Thymus (tissue), 11 donors: ENCODE measurements around the gene KRT81. TPM values are rescaled to one million over a fixed set of nuclear protein-coding genes. Genes with fewer than 3 reads are reported as not detected.
"Not testable (repeated sequence)": the region's sequence is repeated elsewhere in the genome, so short reads cannot be mapped to it uniquely, and the experiment has no call there.

ENCODE experiments used
- DNase-seq, 9 donors: peaks; one replicate each; pipeline ENCODE4 v3.0.0-alpha.2; 2013; ENCODE audit warnings: low spot score in 9 of 9, low read depth in 6 of 9, missing footprints in 1 of 9
- H3K27ac ChIP-seq, 2 donors: one replicate each; pipeline ENCODE4 v1.5.1; 2013; ENCODE audit warnings: control low read depth in 1 of 2, low read depth in 1 of 2, low read length in 1 of 2, mild to moderate bottlenecking in 1 of 2, moderate library complexity in 1 of 2
- H3K27me3 ChIP-seq, 2 donors: one replicate each; pipeline ENCODE4 v1.5.1; 2013; ENCODE audit warnings: low read length in 1 of 2; ENCODE audit not compliant: control insufficient read depth in 2 of 2, insufficient read depth in 1 of 2
- H3K36me3 ChIP-seq, 2 donors: one replicate each; pipeline ENCODE4 v1.5.1; 2013; ENCODE audit warnings: low read length in 1 of 2, mild to moderate bottlenecking in 1 of 2, moderate library complexity in 1 of 2; ENCODE audit not compliant: control insufficient read depth in 2 of 2, insufficient read depth in 2 of 2
- H3K4me1 ChIP-seq, 2 donors: one replicate each; pipeline ENCODE4 v1.5.1; 2013; ENCODE audit warnings: low read length in 2 of 2; ENCODE audit not compliant: control insufficient read depth in 2 of 2, insufficient read depth in 2 of 2
- H3K4me3 ChIP-seq, 2 donors: one replicate each; pipeline ENCODE4 v1.5.1; 2013; ENCODE audit warnings: low read length in 2 of 2, control low read depth in 1 of 2, mild to moderate bottlenecking in 1 of 2
- H3K9me3 ChIP-seq, 2 donors: one replicate each; pipeline ENCODE4 v1.5.1; 2013; ENCODE audit warnings: low read length in 1 of 2, mild to moderate bottlenecking in 1 of 2; ENCODE audit not compliant: control insufficient read depth in 2 of 2, insufficient read depth in 1 of 2
- WGBS: extraction: QIAGEN DNeasy Blood & Tissue Kit; methylation state at CpG from one replicate; pipeline ENCODE4 v1.1.7; 2013; 5-methylcytosine and 5-hydroxymethylcytosine counted together
- polyA plus RNA-seq: library from polyadenylated mRNA; stranded (reverse); fragments of 200-250 nt; gene quantifications from one replicate; pipeline ENCODE4 v1.2.3, GENCODE V29; 2013
- total RNA-seq: library from RNA; stranded (reverse); fragments of 120-200 nt; gene quantifications from one replicate; pipeline ENCODE4 v1.2.4, GENCODE V29; 2013
- donor health status: healthy.

The KRT81 gene
- total and polyA plus RNA-seq, 2 donors, result 0.19 to 3.7 TPM

DNA sequence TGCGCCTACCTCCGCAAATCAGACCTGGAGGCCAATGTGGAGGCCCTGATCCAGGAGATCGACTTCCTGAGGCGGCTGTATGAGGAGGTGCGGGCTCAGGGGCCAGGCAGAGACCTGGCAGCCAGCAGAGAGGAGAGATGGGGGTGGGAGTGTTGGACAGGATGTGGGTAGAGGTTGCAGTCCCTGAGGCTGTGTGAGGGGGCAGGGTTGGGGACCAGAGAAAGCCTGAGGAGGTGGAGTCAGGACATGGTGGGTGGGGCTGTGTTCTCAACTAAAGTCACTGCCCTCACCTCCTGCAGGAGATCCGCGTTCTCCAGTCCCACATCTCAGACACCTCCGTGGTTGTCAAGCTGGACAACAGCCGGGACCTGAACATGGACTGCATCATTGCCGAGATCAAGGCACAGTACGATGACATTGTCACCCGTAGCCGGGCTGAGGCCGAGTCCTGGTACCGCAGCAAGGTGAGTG lies 13.6 kb upstream of the KRT81 start:
- H3K27me3 ChIP-seq, result peaks cover 29 to 43% of the 10 kb centered on the region in 2 donors
- DNase-seq, H3K36me3 ChIP-seq, H3K4me1 ChIP-seq, H3K9me3 ChIP-seq, H3K27ac ChIP-seq, H3K4me3 ChIP-seq: not testable (repeated sequence)
- 64% methylated on average over 15 of the region's 15 CpGs for WGBS

DNA sequence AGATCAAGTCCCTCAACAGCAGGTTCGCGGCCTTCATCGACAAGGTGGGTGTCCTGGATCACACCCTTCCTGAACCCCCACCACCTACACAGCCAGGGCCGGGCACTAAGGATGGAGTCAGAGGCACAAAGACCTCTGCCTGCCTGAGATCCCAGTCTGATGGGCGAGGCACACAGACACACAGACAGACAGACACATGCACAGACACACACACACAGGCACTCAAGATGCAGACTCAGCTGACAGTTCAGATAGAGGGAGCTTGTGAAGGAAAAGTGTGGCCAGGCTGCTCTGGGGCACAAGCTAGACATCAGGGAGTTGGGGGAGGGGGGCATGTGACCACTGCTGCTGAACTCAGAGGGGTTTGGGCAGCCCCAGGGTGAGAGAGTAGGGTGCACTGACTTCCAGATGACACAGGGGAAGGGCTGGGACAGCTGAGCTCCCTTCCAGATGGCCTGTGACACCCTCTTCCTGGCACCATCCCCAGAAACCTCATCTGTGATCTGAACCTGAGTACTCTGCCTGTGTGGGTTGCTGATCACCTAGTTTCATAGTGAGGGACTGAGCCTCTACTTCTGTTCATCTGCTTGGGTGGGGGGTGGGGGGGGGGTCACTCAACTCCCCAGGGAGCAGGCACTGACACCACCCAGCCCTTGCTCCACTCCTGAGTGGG lies 11.0 kb upstream of the KRT81 start:
- not testable (repeated sequence) for H3K36me3 ChIP-seq, H3K9me3 ChIP-seq, H3K4me1 ChIP-seq, H3K4me3 ChIP-seq, H3K27ac ChIP-seq, DNase-seq
- H3K27me3 ChIP-seq, result peaks cover 7 to 17% of the 10 kb centered on the region in 2 donors
- WGBS, result no CpG with 5 or more reads among the region's 5 CpGs

DNA sequence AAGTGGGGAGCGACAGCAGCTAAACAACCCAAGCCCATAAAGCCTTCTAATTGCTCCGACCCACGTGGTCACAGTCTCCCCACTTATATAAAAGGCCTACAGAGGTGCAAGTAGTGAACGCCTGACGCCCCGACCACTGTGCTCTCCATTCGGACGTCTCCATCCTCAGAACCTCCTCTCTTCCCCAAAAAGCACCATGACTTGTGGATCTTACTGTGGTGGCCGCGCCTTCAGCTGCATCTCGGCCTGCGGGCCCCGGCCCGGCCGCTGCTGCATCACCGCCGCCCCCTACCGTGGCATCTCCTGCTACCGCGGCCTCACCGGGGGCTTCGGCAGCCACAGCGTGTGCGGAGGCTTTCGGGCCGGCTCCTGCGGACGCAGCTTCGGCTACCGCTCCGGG lies 10.4 kb upstream of the KRT81 start:
- WGBS, result 93% methylated on average over 22 of the region's 31 CpGs
- H3K4me1 ChIP-seq, H3K36me3 ChIP-seq, DNase-seq, H3K27ac ChIP-seq, H3K9me3 ChIP-seq, H3K4me3 ChIP-seq: not testable (repeated sequence)
- H3K27me3 ChIP-seq, result peaks cover 3 to 10% of the 10 kb centered on the region in 2 donors

DNA sequence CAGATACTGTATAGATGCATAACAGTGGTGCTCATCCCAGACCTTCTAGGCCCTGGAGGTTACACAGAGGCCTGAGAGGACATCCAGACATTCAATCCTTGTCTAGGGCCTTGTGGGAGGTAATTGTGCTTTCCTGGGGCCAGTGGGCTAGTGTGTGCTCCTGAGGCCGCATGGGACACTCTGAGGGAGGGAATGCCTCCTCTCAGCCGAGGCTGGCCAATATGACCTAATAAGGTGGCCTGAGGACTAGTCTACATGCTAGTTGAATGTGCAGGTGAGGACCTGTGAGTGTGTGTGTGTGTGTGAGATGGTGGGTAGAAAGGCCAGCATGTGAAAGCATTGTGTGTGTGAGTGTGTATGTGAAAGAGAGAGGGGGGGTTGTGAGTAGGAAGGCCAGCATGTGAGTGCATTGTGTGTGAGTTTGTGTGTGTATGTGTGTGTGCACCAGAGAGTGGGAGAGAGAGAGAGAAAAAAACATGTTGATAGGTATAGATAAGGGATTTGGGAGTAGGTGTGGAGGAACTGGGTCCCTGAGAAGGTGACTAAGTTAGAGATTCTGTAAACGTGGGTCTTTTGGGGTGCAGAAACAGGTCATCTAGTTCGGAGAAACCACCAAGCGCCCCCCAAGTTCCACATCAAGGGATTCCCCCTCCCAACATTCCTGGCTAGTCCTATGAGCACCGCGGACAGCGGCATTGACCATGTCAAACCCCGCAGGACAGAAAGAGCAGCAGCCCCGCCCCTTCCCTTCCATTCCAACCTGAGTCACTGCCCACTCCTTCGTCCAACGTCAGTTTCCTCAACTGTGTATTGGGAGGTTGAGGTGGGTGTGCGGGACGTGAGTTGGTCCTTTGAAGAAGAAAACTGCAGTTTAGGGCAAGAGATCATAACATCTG lies 9.7 kb upstream of the KRT81 start:
- Histone ChIP-seq H3K4me1 (no peaks in the 10 kb centered on the region), H3K4me3 (no peak overlapping the region), H3K9me3 (no peaks in the 10 kb centered on the region), H3K27me3 (peaks cover 0 to 5% of the 10 kb centered on the region in 2 donors), H3K27ac (no peak overlapping the region), H3K36me3 (no peaks in the 10 kb centered on the region)
- 88% methylated on average over 14 of the region's 14 CpGs for WGBS
- no peak for DNase-seq

DNA sequence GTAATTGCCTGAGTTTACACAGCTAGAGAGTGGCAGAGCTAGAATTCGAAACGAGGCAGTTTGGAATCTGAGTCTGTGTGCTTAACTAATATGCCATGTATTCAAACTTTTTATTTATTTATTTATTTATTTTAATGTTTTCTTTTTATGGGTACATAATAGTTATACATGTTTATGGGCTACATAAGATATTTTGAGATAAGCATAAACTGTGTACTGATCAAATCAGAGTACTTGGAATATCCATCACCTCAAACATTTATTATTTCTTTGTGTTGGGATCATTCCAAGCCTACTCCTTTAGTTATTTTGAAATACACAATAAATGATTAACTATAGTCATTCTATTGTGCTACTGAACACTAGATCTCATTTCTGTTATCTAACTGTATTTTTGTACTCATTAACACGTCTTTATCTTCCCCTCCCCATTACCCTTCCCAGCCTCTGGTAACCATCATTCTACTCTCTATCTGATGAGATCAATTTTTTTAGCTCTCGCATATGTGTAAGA lies 7.4 kb upstream of the KRT81 start:
- Histone ChIP-seq H3K4me3 (no peak overlapping the region), H3K9me3 (no peaks in the 10 kb centered on the region), H3K27ac (no peak overlapping the region), H3K27me3 (no peaks in the 10 kb centered on the region), H3K4me1 (no peaks in the 10 kb centered on the region), H3K36me3 (no peaks in the 10 kb centered on the region)
- 88% methylated on average over 4 of the region's 4 CpGs for whole genome bisulfite sequencing
- no peak for DNase-seq

DNA sequence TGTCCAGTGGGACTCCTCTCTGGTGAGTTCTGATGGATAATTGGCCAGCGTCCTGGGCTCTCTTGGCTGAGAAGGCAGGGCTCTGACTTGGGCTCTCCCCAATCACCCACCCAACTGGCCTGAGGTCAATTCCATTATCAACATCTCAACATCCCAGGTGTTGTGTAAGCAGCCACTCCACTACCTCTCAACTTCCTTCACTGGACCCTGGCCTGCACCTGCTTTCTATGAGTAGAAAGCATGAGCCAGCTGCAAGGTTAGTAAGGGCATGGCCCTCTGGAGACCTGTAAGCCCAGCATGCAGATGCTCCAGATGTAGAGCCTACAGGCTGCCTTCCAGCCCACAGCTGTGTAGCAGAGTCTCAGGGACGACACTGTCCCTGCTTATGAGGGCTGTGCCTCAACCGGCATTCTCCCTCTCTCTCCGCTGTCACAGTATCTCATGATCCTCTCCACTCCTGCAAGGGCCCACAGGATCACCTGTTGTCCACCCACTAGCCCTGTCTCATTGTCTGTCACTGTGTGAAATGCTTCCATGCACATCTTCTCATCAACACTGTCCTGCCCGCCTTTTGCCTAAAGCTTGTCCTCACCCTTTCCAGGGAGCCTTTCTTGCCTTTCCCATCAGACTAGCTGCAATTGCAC lies 5.4 kb upstream of the KRT81 start:
- H3K9me3 ChIP-seq, result no peaks in the 10 kb centered on the region
- no peak overlapping the region for H3K27ac ChIP-seq
- H3K4me1 ChIP-seq, result no peaks in the 10 kb centered on the region
- H3K27me3 ChIP-seq, result peaks cover 0 to 9% of the 10 kb centered on the region in 2 donors
- no peak overlapping the region for H3K4me3 ChIP-seq
- DNase-seq, result no peak
- 96% methylated on average over 5 of the region's 5 CpGs for WGBS
- H3K36me3 ChIP-seq, result no peaks in the 10 kb centered on the region

DNA sequence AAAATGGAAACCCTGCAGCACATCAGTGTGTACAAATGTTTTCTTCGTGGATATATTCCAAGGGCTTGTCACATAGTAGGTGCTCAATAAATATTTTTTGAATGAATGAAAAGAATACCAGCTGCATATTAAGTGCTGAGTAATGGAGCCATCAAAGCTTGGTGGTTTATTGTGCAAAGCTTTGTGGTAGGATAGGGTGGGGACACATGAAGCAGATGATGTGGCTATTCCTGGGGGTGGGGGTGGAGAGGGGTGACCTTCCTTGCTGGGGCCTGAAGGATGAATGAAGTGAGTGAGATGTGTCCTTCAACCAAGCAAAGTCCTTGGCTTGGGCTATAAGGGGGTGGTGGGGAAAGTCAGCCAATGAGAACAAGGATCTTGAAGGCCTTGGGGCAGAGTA lies 4.3 kb upstream of the KRT81 start:
- Histone ChIP-seq H3K4me3 (no peak overlapping the region), H3K4me1 (no peaks in the 10 kb centered on the region), H3K27ac (no peak overlapping the region), H3K9me3 (no peaks in the 10 kb centered on the region), H3K27me3 (peaks cover 0 to 14% of the 10 kb centered on the region in 2 donors), H3K36me3 (no peaks in the 10 kb centered on the region)
- 97% methylated on average over 1 of the region's 1 CpG for WGBS
- no peak for DNase-seq

DNA sequence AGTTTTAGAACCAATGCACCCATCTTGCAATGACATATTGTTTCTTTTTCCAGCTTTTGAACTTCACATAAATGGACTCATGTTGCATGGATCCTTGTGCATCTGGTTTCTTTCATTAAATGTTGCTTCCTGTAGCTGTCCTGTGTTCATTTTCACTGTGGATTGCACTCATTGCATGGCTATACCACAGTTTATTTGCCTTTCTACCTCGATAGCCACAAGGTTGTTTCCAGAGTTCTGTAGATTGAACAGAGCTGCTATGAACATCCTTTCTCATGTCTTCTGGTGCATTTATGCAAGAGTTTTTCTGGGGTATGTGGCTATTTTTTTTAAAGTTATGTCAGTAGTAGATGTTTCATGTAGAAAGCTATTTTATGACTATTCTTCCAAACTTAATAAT lies 3.5 kb upstream of the KRT81 start:
- WGBS, result 79% methylated on average over 1 of the region's 1 CpG
- H3K4me1 ChIP-seq, result no peaks in the 10 kb centered on the region
- H3K9me3 ChIP-seq, result no peaks in the 10 kb centered on the region
- H3K4me3 ChIP-seq, result no peak overlapping the region
- H3K36me3 ChIP-seq, result no peaks in the 10 kb centered on the region
- H3K27ac ChIP-seq, result no peak overlapping the region
- DNase-seq, result no peak
- H3K27me3 ChIP-seq, result peaks cover 0 to 14% of the 10 kb centered on the region in 2 donors

DNA sequence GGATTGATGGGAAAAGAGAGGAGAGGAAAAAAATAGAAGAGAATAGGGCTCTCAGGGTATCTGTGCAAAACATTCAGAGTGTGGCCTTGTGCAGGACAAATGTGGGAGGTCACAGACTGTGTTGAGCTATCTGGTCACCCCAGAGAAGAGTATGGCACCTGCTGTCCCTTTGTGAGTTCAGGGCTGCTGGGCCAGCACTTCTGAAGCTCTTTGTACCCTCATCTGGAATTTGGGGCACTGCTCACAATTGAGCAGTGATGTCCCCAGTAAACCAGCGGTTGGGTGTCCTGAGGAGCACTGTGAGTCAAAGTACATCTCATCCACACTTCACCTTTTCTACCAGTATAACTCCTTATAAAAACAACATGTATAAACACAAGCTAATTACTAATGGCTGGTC lies 2.6 kb upstream of the KRT81 start:
- H3K27me3 ChIP-seq, result peaks cover 0 to 14% of the 10 kb centered on the region in 2 donors
- H3K27ac ChIP-seq, result no peak overlapping the region
- no peaks in the 10 kb centered on the region for H3K36me3 ChIP-seq
- no peak for DNase-seq
- H3K4me3 ChIP-seq, result no peak overlapping the region
- no peaks in the 10 kb centered on the region for H3K4me1 ChIP-seq
- H3K9me3 ChIP-seq, result no peaks in the 10 kb centered on the region
- 92% methylated on average over 1 of the region's 1 CpG for WGBS
